HG03442 (cell line): ENCODE data around the gene ZNF609.

Experiments
- ATAC-seq: cut with Tn5 transposase; IDR thresholded peaks from one replicate; pipeline ENCODE4 v1.9.1; 2021; ENCODE audit warnings: mild to moderate bottlenecking, moderate library complexity; ENCODE audit not compliant: unreplicated experiment

Gene ZNF609

DNA sequence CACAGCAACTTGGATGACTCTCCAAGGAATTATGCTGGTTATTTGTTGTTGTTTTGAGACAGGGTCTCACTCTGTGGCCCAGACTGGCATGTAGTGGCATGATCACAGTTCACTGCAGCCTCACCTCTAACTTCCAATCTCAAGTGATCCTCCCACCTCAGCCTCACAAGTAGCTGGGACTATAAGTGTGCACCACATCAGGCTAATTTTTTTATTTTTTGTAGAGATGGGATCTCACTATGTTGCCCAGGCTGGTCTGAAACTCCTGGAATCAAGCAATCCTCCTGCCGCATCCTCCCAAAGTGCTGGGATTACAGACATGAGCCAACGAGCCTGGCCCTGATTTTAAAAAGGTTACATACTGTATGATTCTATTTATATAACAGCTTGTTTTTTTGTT, 252.0 kb downstream of the ZNF609 start:
- no peak for ATAC-seq

DNA sequence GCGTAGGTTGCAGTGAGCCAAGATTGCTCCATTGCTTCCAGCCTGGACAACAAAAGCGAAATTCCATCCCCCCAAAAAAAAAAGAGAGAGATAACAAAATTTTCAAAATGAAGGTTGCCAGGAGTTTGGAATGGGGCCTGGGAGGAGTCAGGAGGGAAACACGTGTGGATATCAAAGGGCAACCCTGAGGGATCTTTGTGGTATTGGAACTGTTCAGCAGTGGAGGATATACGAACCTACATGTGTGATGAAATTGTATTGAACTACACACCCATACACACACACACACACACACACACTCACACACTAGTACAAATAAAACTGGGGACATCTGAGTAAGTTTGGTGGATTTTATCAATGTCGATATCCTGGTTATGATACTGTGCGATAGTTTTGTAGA, 253.2 kb downstream of the ZNF609 start:
- ATAC-seq, result no peak

DNA sequence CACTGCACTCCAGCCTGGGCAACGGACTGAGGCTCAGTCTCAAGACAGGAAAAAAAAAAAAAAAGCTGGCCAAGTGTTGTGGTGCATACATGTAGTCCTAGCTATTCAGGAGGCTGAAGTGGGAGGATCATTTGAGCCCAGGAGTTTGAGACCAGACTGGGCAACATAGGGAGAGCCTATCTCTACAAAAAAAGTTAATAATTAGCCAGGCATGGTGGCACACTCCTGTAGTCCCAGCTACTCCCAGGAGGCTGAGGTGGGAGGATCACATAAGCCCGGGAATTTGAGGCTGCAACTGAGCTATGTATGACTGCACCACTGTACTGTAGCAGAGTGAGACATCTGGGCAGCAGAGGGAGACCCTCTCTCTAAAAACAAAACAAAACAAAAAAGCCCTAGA, 256.1 kb downstream of the ZNF609 start:
- ATAC-seq, result no peak

DNA sequence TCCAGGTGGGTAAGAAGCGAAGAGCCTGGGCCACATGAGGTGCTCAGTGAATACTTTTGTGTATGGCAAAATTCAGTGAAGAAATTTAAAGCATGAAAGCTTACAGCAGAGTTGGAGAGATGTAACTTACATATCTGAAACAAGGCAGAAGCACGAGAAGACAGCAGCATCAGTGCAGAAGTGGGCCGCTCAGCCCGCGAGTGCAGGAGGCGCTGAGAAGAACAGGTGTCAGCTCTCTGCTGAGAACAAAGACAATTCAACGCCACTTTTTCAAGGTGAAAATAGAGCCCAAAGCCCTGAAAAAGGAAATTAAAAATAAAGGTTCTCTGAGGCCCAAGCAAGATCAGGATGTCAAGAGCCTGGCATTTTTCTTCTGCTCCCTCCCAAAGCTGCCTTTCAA, 256.8 kb downstream of the ZNF609 start:
- no peak for ATAC-seq

DNA sequence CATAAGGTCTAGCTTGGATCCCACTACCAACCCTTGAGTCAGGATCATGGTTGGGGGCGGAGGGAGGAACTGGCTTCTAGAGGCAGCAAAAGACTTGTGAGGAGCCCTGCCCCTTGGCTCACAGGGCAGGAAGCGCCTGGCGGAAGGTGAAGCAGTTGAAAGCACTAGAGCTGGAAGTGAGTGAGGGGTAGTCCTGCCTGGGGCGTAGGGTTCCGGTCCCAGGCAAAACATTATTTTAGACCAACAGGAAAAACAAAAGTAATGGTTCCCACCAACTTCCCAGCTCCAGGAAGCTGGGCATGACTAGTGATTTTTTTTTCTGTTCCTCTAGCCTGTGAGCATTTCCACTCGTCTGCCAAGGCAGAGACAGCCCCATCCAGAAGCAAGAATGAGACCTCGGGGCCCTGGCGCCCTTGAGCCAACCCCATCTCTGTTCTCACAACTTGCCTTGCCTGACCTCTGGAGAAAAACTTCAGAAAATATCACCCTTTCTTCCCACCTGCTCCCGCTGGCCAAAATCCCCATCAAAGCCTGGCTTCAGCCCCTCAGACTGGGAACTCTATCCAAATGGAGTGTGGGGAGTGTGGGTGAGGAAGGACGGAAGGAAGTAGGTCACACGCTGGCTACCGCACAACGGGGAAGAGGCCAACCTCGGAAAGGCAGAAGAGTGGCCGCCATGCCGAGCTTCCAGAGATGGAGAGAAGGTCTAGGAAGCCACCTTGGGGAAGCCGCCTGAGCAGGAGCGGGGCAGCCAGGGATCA, 257.5 kb downstream of the ZNF609 start:
- no peak for ATAC-seq

DNA sequence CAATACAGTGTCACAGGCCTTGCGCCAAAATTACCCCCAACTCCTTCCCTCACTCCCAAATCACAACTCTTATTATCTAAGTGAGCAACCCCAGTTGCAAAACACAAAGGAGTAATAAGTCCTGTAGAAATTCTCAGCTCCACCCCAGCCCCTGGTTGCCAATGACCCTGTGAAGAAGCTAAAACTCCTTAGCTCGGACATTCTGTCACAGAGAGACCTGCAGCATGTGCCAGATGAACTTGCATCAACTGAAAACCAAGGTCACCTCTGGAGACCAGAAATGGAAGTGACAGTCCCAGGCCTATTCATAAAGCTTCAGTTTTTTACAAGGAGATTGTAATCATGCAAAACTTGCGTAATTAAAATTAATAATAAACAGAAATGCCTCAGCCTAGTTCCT, 259.8 kb downstream of the ZNF609 start:
- ATAC-seq, result no peak

DNA sequence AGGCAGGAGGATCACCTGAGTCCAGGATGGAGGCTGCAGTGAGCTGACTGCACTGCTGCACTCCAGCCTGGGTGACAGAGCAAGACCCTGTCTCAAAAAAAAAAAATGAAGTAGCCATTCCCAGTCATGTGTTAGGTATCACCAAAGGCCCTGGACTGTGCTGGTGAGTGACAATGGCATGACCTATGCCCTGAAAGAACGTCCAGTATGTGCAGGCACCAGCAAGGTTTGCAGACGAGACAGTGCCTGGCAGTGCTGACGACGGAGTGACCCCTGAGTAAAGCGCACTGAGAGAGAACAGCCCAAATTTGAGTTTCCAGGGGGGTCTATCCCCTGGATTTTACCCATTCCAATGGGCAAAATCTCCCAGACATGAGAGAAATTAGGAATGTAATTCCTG, 269.8 kb downstream of the ZNF609 start:
- ATAC-seq, result no peak

DNA sequence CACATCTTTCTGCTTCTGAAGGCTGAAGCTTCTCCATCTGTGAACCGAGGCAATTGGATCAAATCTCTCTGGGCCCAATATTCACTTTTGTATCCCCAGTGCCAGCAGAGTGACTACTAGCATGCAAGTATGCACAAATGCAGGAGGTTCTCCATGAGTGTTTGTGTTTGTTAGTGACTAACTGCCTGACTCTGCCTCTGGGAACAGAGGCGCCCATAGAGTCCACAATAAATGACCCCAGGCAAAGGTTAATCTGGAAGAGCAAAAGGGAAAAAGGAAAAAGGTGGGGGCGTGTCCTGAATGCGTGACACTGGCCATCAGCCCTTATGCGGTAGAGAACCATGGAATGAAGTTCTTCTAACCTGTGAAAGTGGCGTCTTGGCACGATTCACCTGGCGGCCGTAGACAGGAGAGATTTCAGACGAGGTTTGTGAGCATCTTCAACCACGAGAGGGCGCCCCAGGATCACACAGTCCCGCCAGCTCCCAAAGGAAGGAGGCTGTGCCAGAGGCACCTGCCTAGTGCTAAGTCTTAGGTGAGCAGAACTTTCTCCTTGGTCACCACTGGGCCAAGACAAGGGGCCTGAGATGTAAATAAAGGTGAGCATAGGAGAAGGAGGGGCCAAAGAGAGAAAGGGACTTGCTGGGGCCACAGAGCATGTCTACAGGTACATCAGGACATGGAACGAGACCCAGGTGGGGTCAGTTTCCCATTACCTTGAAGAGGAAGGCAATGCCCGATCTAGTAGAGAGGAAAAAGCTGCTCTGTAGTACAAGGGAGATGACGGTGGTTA, 270.8 kb downstream of the ZNF609 start:
- ATAC-seq, result no peak

DNA sequence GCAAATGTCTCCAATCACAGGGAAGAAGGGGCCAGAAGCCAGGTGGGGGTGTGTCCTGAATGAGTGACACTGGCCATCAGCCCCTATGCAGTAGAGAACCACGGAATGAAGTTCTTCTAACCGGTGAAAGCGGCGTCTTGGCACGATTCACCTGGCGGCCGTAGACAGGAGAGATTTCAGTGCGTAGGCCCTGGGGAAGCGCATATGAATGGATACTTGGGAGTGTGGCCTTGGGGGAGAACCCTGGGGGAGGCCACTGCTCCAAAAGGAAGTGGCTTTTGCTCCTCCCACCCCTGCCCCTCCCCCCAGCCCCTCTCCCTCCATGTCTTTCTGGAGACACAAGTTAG, 271.4 kb downstream of the ZNF609 start:
- ATAC-seq, result no peak

DNA sequence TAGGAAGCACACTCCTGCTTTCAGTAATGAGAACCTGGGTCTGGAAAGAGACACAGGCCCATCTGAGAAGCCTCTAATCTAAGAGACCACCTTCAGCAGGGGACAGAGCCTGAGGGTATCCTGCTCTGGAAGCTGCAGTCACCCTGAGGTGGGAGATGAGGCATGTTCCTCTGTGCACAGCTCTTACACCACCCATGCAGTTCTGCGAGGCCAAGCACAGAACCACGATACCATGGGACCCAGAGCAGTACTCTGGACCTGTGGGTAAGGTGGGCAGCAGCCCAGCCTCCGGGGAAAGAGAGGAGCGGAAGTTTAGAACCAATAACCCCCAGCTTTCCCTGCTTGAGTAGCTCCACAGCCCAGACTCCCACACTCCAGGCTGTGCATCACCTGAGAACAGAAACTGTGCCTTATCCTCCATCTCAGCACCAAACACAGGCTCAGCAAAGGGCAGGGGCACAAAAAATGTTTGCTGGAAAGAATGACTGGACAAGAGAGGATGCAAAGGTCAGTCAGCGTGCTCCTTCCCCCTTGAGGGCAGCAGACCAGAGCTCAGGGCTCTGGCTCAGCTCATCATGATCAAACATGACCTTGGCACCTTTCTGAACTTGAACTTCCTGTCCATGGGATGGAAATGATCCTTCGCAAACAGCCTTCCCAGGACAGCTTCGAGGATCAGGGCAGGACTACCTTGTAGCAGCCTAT, 271.9 kb downstream of the ZNF609 start:
- ATAC-seq, result no peak
